Hematopoietic multipotent progenitor cell treated with erythropoietin and hydrocortisone succinate and interleukin-3 and kit ligand, for 8 days (in vitro differentiated cells): Measurements from ENCODE around the gene ZNF501.

Source experiments
- DNase-seq: peaks from one replicate; pipeline ENCODE4 v3.0.0-alpha.2; 2015

The ZNF501 gene

DNA sequence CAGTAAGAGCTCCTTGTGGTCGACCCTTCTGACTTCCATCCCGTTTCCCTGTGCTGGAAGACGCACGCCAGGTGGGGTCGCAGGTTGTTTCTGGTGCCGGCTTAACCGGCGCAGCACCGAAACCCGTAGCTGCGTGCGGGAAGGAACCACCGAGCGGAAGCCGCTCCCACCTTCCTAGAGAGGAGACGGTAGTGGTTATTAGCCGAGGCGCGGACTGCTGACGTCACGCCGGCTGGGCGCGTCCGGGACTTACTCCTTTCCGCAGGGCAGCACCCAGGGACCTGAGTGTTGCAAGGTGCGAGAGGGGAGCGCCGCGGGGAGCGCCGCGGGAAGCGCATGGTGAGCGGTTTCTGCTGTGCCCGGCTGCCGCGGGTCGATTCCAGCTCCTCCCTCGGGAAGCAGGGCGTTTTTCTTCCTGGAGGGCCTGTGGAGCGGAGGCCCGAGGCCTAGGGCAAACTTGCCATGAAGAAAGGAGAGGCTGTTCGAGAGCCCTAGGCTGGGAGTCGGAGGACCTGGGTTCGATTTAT lies at the start of gene ZNF501:
Gene ZNF501 (plus strand): TSS at position 252 of the 527 bp plus-strand sequence. CDS start 4,787 bp downstream, outside the sequence.
- DNase-seq: peak; percentile 80

DNA sequence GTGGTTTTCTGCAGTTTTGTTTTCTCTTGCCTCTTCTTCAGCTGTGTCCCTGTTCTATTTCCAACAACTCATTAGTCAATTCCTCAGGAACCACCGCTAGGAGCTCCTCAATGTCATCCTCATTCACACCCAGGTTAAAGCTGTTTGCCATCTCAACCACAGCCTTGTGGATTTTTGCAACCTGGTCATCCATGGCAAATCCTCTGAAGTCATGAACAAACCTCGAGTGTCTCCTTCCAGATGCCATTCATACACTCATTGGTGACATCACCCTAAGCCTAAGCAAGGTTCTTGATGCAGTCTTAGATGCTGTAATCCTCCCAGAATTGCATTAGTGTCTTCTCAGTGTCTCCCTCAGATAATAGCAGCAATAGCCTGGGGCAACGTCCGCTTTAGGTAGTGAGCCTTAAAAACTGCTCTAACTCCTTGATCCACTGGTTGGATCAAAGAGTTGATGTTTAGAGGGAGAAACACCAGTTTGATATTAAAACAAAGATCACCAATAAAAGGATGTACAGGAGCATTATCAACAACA lies 48.4 kb upstream of the ZNF501 start:
- no peak for DNase-seq

DNA sequence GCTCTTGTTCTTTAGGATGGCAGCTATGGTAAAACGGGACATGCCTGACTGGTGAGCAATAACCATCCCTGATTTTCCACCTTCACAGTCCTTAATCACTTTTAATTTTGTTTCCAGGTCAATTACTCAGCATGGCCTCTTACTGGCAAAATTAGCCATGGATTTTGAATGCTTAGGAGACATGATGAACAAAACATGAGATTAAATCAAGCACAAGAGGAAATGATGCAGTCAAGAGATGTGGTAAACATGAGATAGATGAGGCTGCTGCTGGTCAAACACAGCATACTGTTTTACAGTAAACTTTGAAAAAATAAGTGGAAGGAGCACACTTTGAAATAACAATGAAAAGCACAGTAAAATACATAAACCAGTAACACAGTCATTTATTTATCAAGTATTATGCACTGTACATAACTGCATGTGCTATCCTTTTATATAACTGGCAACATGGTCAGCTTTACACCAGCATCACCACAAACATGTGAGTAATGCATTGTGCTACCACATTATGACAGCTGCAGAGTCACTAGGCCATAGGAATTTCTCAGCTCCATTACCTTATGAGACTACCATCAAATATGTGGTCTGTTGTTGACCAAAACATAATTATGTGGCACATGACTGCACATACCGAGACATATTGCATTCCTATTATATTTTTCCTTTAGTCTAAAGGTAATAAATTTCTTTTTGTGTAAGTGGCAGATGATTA lies 47.1 kb upstream of the ZNF501 start:
- DNase-seq: no peak

DNA sequence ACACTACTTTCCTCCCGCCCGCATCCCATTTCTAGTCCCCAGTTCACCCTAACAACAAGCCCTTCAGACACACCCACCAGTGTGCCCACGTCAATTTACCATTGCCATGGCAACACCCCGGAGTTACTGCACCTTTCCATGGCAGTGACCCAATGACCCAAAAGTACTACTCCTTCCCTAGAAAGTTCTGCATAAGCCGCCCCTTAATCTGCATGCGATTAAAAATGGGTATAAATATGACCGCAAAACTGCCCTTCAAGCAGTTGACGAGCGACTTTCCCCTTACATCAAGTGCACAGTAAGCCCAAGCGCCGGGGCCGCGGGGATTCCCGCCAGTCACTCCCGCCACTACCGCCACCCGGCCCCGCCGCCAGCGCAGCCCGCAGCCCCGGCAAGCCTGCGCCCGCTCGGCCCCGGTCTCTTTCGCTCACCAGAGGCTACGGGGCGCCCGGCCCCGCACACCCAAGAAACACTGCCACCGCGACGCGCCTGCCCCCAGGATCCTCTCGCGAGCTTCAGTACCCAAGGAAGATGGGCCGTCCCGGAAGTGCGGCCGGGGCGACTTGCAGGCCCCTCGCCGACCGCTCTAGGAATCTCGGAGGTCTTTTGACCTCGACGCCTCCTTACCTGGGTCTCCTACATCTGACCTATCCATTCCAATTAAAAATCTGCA lies 44.2 kb upstream of the ZNF501 start:
- peak; percentile 34 for DNase-seq

DNA sequence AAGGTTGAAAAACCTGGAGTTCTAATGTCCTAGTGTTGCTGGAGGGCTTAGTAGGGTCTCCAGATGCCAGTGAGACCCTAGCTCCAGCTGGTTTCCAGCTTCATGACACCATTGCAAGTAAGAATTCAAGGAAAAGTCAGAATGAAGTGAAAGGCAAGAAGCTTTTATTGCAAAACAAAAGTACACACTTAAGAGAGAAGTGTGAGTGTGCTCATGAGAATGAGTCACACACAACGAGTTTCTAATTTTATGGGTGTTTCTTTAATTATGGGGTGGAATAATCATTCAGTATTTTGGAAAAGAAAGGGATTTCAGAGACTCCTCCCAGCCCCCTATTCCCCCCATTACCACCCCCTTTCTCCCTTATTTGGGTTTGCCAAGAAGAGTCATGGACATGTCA lies 41.5 kb upstream of the ZNF501 start:
- DNase-seq: no peak

DNA sequence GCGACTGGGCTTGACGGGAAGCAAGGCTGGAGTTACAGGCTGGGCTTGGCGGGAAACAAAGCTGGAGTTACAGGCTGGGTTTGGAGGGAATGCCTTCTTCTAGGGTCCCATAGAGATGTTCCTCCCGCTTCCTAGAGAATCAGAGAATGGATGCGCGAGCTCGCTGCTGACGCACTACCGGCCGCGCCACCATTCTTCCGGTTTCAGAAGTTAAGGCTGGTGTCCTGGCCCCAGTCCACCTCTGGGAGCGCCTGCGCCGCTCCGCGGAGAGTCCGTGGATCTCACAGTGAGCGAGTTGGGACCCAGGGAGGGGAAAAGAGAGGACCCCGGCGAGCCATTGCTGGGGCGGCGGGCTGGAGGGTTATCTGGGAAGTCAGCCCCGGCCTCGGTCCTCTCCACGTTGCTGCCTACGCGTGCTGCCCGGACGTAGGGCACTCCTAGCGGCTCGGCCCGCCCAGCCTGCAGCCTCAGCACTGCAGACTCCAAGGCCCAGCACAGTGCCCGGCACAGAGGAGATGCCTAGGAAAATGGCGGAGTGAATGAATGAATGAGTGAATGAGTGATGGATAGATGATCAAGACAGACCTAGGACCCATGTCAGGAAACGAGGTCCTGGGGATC lies 16.9 kb upstream of the ZNF501 start, which contains the start of gene ZNF502:
Gene ZNF502 (plus strand): TSS at position 206 of the 621 bp plus-strand sequence. CDS start 7,602 bp downstream, outside the sequence.
- DNase-seq: peak; percentile 73

DNA sequence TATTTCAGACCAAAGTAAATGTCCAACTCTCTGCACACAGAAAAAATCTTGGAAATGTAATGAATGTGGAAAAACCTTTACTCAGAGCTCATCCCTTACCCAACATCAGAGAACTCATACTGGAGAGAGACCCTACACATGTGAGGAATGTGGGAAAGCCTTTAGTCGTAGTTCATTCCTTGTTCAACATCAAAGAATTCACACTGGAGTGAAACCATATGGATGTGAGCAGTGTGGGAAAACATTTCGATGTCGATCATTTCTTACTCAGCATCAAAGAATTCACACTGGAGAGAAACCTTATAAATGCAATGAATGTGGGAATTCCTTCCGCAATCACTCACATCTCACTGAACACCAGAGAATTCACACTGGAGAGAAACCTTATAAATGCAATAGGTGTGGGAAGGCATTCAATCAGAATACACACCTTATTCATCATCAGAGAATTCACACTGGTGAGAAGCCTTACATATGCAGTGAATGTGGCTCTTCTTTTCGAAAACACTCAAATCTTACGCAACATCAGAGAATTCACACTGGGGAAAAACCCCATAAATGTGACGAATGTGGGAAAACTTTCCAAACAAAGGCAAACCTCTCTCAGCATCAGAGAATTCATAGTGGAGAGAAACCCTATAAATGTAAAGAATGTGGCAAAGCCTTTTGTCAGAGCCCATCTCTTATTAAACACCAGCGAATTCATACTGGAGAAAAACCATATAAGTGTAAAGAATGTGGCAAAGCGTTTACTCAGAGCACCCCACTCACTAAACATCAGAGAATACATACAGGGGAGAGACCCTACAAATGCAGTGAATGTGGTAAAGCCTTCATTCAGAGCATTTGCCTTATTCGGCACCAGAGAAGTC lies 8.0 kb upstream of the ZNF501 start:
- DNase-seq: no peak

DNA sequence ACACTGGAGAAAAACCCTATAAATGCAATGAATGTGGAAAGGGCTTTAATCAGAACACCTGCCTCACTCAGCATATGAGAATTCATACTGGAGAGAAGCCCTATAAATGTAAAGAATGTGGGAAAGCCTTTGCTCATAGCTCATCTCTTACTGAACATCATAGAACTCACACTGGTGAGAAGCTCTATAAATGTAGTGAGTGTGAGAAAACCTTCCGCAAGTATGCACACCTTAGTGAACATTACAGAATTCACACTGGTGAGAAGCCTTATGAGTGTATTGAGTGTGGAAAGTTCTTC lies 7.4 kb upstream of the ZNF501 start:
- DNase-seq: no peak

DNA sequence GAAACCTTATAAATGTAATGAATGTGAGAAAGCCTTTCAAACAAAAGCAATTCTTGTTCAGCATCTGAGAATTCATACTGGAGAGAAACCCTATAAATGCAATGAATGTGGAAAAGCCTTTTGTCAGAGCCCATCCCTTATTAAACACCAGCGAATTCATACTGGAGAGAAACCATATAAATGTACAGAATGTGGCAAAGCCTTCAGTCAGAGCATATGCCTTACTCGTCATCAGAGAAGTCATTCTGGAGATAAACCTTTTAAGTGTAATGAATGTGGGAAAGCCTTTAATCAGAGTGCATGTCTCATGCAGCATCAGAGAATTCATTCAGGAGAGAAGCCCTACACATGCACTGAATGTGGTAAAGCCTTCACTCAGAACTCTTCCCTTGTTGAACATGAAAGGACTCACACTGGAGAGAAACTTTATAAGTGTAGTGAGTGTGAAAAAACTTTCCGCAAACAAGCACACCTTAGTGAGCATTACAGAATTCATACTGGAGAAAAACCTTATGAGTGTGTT lies 5.3 kb downstream of the ZNF501 start:
- no peak for DNase-seq

DNA sequence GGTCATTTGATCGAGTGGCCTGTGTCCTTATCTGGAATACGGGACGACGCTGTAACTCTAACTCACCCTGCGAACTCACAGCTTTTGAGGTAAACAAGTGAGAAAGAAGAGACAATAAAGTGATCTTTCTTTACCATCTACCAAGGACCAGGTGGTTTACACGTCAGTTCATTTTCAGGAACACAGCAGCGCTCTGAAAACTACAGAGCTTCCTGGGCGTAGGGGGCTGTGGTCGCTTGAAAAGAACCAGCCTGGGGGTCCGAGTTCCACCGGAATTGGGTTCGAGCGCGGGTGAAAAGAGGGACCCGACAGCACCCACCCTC lies 31.6 kb downstream of the ZNF501 start:
- peak; percentile 27 for DNase-seq

DNA sequence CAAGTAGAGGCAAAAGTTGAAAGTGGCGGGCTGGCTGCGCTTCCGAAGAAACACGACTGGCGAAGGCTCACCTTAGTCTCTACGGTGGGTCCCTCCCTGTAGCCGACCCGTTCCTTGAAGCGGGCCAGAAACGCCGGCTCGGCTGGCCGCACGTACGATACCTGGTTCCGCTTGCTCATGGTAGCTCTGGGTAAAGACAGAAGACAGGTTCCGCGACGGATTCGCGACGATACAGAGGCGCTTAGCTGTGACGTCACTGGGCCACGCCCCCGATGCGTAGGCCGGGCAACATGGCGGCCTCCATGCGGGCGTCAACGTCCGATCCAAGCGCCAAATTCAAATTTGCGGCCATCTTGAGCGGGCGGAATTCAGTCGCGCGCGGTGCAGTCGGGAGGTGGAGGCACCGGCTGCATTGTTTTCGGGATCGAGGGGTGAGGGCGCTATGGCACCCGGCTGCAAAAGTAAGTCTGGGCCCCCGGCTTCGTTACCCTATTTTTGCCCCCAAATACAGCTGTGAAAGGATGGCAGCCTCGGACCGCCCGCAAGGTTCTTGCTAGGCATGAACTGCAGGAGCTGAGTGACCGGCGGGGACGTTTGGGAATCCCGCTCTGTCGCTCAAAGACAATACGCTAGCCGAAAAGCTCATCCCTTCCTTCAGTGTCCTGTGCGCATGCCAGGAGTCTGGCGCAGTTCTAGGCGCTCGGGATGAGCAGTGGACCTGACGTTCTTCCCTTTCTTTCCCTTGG lies 32.2 kb downstream of the ZNF501 start, which contains the start of the genes KIAA1143 and KIF15:
Gene KIAA1143 (minus strand): TSS at position 196 of the 746 bp plus-strand sequence. CDS start 17 bp downstream, at position 179.
Gene KIF15 (plus strand): TSS at position 371 of the 746 bp plus-strand sequence. CDS start 72 bp downstream, at position 443.
- peak; percentile 96 for DNase-seq

DNA sequence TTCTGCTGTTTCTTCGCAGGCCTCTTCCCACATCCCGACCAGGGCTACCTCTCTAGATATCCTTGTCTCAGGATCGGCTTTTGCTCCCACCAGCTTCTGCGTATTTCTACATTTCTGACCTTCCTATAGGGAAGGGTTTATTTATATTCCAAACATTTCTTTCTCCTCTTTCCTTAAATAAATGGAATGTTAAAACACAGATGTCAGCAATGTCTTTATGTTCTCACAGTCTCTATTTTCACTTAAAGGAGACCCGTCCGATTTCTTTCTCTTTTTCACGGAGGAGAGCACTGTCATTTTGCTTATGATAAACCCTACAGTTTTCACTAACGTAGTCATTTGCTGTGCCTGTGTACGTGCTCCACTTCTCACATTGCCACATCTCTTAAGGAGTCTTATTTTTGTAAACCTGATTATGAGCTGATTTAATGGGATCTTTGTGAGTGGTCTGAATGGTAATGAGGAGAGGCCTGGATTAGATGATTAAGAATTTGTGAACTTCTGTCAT lies 32.8 kb downstream of the ZNF501 start:
- peak; percentile 51 for DNase-seq

DNA sequence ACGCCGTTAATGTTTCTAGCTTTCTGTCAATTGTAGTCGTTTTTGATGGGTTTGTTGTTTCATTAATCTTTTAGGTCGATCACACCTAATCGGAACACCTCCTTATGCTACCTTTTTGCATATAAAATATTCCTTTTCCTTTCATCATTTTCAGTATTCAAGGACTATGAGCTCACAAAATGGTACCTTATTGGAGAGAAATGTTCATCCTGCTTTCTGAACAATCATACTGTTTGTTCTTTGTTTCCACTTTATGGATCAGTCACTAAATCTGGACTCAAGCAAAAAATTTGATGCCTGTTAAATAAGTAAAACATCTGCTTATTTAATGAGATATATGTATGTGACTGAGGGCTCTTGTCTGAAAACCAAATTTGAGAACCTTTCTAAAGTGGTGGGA lies 33.3 kb downstream of the ZNF501 start:
- DNase-seq: peak; percentile 8

DNA sequence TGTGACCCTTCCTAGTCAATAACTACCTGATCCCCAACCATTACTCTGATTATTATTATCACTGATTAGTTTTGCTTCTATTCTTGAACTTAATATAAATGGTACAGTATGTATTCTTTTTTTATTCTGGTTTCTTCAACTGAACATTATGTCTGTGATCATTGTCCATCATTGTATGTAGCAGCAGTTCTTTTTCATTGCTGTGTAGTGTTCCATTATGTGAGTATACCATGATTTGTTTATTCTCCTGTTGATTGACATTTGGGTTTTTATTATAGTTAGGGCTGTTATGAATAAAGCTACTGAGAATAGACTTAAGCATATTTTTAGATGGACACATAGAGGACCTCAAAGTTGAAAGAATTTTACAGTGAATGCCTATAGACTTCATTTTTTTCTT lies 34.8 kb downstream of the ZNF501 start:
- no peak for DNase-seq

DNA sequence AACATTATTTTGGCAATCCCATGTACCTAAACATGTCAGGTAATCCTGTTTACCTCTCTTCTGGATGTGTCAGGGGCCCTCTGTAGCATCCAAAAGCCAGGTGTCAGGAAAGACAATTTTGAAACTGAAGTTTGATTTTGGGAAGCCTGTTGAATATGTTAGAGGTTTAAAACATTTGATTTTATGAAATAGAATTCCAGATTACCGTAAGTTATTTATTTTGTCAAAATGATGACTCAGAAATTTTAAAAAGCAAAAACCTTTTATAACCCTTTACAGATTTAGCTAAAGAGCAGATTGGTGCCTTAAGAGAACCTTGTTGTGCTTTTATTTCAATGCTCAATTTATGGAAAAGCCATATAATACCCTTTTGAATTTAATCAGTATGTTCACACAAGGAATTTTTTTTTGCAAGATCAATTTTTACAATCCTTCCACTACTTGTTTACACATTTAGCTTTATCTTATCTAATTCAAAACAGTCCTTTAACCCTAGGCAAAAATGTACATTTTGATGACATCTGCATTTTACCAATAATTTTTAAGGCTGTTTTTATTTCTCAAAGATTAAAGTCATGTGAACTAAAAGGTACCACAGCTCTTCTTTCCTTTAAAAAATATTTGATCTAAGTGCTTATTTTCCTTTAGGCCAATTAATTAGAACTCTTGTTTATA lies 42.1 kb downstream of the ZNF501 start:
- no peak for DNase-seq

DNA sequence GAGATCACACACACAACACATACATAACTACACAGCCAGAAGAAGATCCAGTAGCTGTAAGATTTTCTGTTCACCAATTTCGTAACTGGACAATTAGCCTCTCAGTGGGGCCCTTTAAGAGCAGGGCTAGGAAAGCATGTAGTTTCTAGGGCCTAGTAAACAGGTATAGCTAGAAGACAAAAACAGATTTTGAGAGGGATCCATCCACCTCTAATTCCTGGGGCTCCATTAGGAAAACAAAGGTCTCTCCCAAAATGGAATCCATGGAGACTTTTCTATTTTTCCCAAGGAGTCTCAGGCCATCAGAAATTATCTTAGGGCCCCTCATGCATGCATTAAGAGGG lies 42.6 kb downstream of the ZNF501 start:
- DNase-seq: no peak

DNA sequence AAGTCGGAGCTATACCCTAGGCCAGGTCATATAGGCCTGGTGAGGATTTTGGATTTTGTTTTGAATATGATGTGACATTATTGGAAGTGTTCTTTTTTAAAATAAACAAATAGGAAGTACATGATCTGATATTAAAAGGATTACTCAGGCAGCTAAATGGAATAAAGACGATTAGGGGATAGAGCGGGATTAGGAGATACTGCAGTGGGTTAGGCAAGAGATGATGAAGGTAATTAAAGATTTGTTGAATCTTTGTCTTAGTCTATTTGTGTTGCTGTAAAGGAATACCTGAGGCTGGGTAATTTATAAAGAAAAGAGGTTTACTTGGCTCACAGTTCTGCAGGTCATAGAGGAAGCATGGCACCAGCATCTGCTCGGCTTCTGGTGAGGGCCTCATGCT lies 53.5 kb downstream of the ZNF501 start:
- DNase-seq: no peak
